Endothelial cell (in vitro differentiated cells): ENCODE results near the gene DHX38. TPM values are rescaled to one million over a fixed set of nuclear protein-coding genes. Genes with fewer than 3 reads are reported as not detected.

ENCODE experiments used
- DNase-seq: peaks from one replicate; pipeline ENCODE4 v3.0.0; 2021; ENCODE audit warnings: low spot score
- H3K27ac Mint-ChIP-seq: one replicate; pipeline ENCODE4 v1.8.0; 2021; ENCODE audit warnings: mixed read lengths, inconsistent platforms; ENCODE audit not compliant: unreplicated experiment
- H3K27me3 Mint-ChIP-seq: one replicate; pipeline ENCODE4 v1.8.0; 2021; ENCODE audit warnings: mild to moderate bottlenecking, moderate library complexity, mixed read lengths, inconsistent platforms; ENCODE audit not compliant: unreplicated experiment
- H3K36me3 Mint-ChIP-seq: one replicate; pipeline ENCODE4 v1.8.0; 2021; ENCODE audit warnings: mild to moderate bottlenecking, low read depth, mixed read lengths, inconsistent platforms; ENCODE audit not compliant: unreplicated experiment
- H3K4me1 Mint-ChIP-seq: one replicate; pipeline ENCODE4 v1.8.0; 2021; ENCODE audit warnings: mild to moderate bottlenecking, mixed read lengths, inconsistent platforms; ENCODE audit not compliant: unreplicated experiment
- H3K4me3 Mint-ChIP-seq: one replicate; pipeline ENCODE4 v1.8.0; 2021; ENCODE audit warnings: mild to moderate bottlenecking, mixed read lengths, inconsistent platforms; ENCODE audit not compliant: unreplicated experiment
- H3K9me3 Mint-ChIP-seq: one replicate; pipeline ENCODE4 v1.8.0; 2021; ENCODE audit warnings: mixed read lengths, inconsistent platforms; ENCODE audit not compliant: unreplicated experiment
- total RNA-seq: library from RNA; stranded (reverse); fragmentation: NEBNext Ultra II Directional; extraction: Animal tissue kit (Norgen Biotek cat#: 25700); gene quantifications from one replicate; pipeline ENCODE4 v1.2.1, GENCODE V29; 2021; ENCODE audit not compliant: unreplicated experiment
- TF ChIP-seq, protein P1 (sequence below): fragments of 200-600 bp; sonication (generic); IDR thresholded peaks from one replicate; pipeline ENCODE4 v1.5.0; 2021; ENCODE audit warnings: antibody characterized with exemption; ENCODE audit not compliant: unreplicated experiment

The DHX38 gene
- total RNA-seq, 1 donor from 2014 or later: 84.6 TPM

DNA sequence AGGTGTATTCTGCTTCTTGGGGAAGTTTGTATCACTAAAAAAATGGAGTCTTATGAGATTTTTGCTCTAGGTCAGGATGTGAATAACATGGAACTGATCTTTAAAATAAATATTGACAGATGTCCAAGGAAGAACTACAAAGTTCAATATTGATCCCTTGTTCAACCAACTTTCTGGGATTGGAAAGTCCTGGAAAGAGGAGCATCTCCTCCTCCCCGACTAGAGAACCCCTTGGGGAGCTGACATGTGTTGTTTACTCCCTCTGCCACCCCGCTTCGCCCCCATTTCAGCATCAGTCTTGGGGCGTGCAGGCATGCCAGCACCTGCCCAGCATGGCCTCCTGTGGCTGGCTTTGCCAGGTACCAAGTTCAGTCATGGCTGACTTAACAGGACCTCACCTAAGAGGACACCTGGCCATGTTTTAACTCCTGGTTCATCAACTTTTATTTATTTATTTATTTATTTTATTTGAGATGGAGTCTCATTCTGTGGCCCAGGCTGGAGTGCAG is 44.5 kb downstream of the DHX38 start:
- Mint-ChIP-seq H3K4me1 (no peaks in the 10 kb centered on the region), H3K9me3 (no peaks in the 10 kb centered on the region), H3K4me3 (no peak overlapping the region), H3K27ac (no peak overlapping the region), H3K27me3 (no peaks in the 10 kb centered on the region), H3K36me3 (no peaks in the 10 kb centered on the region)
- TF ChIP-seq, protein P1, sequence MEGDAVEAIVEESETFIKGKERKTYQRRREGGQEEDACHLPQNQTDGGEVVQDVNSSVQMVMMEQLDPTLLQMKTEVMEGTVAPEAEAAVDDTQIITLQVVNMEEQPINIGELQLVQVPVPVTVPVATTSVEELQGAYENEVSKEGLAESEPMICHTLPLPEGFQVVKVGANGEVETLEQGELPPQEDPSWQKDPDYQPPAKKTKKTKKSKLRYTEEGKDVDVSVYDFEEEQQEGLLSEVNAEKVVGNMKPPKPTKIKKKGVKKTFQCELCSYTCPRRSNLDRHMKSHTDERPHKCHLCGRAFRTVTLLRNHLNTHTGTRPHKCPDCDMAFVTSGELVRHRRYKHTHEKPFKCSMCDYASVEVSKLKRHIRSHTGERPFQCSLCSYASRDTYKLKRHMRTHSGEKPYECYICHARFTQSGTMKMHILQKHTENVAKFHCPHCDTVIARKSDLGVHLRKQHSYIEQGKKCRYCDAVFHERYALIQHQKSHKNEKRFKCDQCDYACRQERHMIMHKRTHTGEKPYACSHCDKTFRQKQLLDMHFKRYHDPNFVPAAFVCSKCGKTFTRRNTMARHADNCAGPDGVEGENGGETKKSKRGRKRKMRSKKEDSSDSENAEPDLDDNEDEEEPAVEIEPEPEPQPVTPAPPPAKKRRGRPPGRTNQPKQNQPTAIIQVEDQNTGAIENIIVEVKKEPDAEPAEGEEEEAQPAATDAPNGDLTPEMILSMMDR: no peak
- no peak for DNase-seq

DNA sequence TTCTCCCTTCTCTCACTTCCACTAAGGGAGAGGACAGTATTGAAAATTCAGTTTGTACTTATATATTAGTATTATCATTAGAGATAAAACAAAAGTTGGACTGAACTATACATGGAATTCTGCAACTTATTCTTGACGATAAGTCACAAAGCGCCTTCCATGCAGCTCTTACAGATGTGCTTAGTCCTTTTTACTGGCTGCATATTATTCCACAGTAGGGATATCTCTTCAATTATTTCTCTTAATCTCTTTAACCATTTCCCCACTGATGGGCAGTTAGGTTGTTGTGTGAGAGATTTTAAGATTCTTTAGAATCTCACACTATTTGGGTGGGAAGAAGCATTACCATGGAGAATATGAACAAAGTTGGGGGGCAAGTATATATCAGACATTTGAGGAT is 46.3 kb downstream of the DHX38 start:
- no peaks in the 10 kb centered on the region for H3K36me3 Mint-ChIP-seq
- TF ChIP-seq, protein P1: no peak
- no peak overlapping the region for H3K4me3 Mint-ChIP-seq
- H3K4me1 Mint-ChIP-seq: no peaks in the 10 kb centered on the region
- peaks cover 2% of the 10 kb centered on the region for H3K27me3 Mint-ChIP-seq
- H3K9me3 Mint-ChIP-seq: no peaks in the 10 kb centered on the region
- DNase-seq: no peak
- H3K27ac Mint-ChIP-seq: no peak overlapping the region

- no peak for DNase-seq
- H3K4me1 Mint-ChIP-seq: no peaks in the 10 kb centered on the region
- TF ChIP-seq, protein P1: no peak
- H3K4me3 Mint-ChIP-seq: no peak overlapping the region
- no peaks in the 10 kb centered on the region for H3K9me3 Mint-ChIP-seq
- no peak overlapping the region for H3K27ac Mint-ChIP-seq
- no peaks in the 10 kb centered on the region for H3K36me3 Mint-ChIP-seq
- peaks cover 2% of the 10 kb centered on the region for H3K27me3 Mint-ChIP-seq
These were observed 48.8 kb downstream of the DHX38 start for GRCh38 chr16:72142476-72142875.

GRCh38 chr16:72149676-72150464 is 56.2 kb downstream of the DHX38 start:
- H3K27me3 Mint-ChIP-seq: peaks cover under 1% of the 10 kb centered on the region
- no peak for DNase-seq
- no peaks in the 10 kb centered on the region for H3K9me3 Mint-ChIP-seq
- TF ChIP-seq, protein P1: no peak
- no peak overlapping the region for H3K27ac Mint-ChIP-seq
- no peak overlapping the region for H3K4me3 Mint-ChIP-seq
- no peaks in the 10 kb centered on the region for H3K36me3 Mint-ChIP-seq
- no peaks in the 10 kb centered on the region for H3K4me1 Mint-ChIP-seq

GRCh38 chr16:72159386-72159785 is 65.7 kb downstream of the DHX38 start:
- H3K4me1 Mint-ChIP-seq: no peaks in the 10 kb centered on the region
- peaks cover 2% of the 10 kb centered on the region for H3K27me3 Mint-ChIP-seq
- no peaks in the 10 kb centered on the region for H3K9me3 Mint-ChIP-seq
- no peak for DNase-seq
- TF ChIP-seq, protein P1: no peak
- no peak overlapping the region for H3K4me3 Mint-ChIP-seq
- no peak overlapping the region for H3K27ac Mint-ChIP-seq
- no peaks in the 10 kb centered on the region for H3K36me3 Mint-ChIP-seq
